GM18519 (cell line): Measurements from ENCODE around the gene AFTPH.
A peak's percentile ranks its signal among the peaks of the same experiment; 100 is the strongest.

Experiments
- ATAC-seq: cut with Tn5 transposase; IDR thresholded peaks from one replicate; pipeline ENCODE4 v1.9.1; 2021; ENCODE audit warnings: mild to moderate bottlenecking, moderate library complexity; ENCODE audit not compliant: unreplicated experiment, low FRiP score

Gene AFTPH

GRCh38 chr2:64523666-64524603 lies at the start of gene AFTPH:
TSS of gene AFTPH (plus strand) at chr2:64524328. CDS start at chr2:64551475, 27,147 bp downstream.
- peak; percentile 63 for ATAC-seq

GRCh38 chr2:64474636-64475035 lies 49.5 kb upstream of the AFTPH start:
- ATAC-seq: no peak

- ATAC-seq: no peak
Measured at GRCh38 chr2:64477037-64477436, 47.1 kb upstream of the AFTPH start.

- no peak for ATAC-seq
Measured at GRCh38 chr2:64477979-64478378, 46.1 kb upstream of the AFTPH start.

GRCh38 chr2:64478502-64479230 lies 45.5 kb upstream of the AFTPH start:
- no peak for ATAC-seq

GRCh38 chr2:64479259-64480117 lies 44.6 kb upstream of the AFTPH start:
- no peak for ATAC-seq

GRCh38 chr2:64481665-64482064 lies 42.5 kb upstream of the AFTPH start:
- no peak for ATAC-seq

- no peak for ATAC-seq
Measured at GRCh38 chr2:64482243-64482642, 41.9 kb upstream of the AFTPH start.

- no peak for ATAC-seq
Measured at GRCh38 chr2:64482765-64483504, 41.2 kb upstream of the AFTPH start.

- no peak for ATAC-seq
Measured at GRCh38 chr2:64485331-64485730, 38.8 kb upstream of the AFTPH start.

GRCh38 chr2:64485961-64486360 lies 38.2 kb upstream of the AFTPH start:
- ATAC-seq: no peak

GRCh38 chr2:64487256-64488049 lies 36.7 kb upstream of the AFTPH start:
- ATAC-seq: no peak

- peak; percentile 61 for ATAC-seq
Measured at GRCh38 chr2:64488050-64488974, 35.8 kb upstream of the AFTPH start.

- ATAC-seq: no peak
Measured at GRCh38 chr2:64489081-64489751, 34.9 kb upstream of the AFTPH start.

- no peak for ATAC-seq
Measured at GRCh38 chr2:64491426-64491825, 32.7 kb upstream of the AFTPH start.

GRCh38 chr2:64492272-64492671 lies 31.9 kb upstream of the AFTPH start:
- no peak for ATAC-seq

- ATAC-seq: no peak
Measured at GRCh38 chr2:64492821-64493220, 31.3 kb upstream of the AFTPH start.

- no peak for ATAC-seq
Measured at GRCh38 chr2:64493788-64494187, 30.3 kb upstream of the AFTPH start.
